ENCODE measurements around the gene ZNF672.

Gene ZNF672

GRCh38 chr1:248891758-248892157 is 53.7 kb downstream of the ZNF672 start:
- no peak for DNase-seq

GRCh38 chr1:248892590-248892989 is 54.6 kb downstream of the ZNF672 start:
- DNase-seq: no peak

- DNase-seq: no peak
Observed at GRCh38 chr1:248894837-248895236, 56.8 kb downstream of the ZNF672 start.

GRCh38 chr1:248897412-248898337 is 59.7 kb downstream of the ZNF672 start:
- DNase-seq: no peak

Measured in T-helper 1 cell (primary cell).